Cerebellar cortex (tissue), 1 donor: Measurements from ENCODE around the gene FBLN1.

Experiments
- DNase-seq: peaks from one replicate; pipeline ENCODE4 v3.0.0-alpha.2; 2015; ENCODE audit warnings: low spot score

Gene FBLN1

GRCh38 chr22:45640291-45640940 lies 137.7 kb downstream of the FBLN1 start:
- no peak for DNase-seq

DNA sequence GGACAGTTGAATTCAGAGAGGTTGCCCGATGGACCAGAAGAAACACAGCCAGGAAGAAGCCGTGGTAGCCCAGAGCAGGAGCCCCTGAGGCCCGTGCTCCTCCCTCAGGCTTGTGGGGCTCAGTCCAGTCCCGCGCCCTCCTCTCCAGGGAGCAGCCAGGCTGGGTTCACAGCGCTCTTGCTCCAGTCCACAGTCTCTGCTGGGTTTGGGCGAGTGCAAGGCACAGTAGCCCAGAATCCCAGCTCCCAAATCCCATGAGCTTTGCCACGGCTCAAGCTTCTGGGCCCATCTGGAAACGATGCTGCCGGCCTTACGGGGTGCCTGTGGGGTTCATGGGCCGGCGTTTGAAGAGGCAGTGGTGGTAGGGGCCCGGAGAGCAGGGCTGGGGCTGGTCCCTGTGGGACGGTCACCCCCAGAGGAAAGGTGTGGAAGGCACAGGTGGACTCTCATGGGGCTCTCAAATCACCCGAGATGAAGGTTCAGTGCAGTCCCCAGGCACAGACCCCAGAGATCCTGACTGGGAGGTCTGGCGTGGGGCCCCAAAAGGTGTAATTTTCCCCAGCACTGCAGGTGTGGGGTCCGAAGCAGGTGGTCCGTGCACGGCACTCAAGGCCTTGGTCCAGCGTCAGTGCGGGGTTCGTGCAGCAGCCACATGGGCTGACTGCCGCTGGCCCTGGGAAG lies 138.4 kb downstream of the FBLN1 start:
- no peak for DNase-seq

DNA sequence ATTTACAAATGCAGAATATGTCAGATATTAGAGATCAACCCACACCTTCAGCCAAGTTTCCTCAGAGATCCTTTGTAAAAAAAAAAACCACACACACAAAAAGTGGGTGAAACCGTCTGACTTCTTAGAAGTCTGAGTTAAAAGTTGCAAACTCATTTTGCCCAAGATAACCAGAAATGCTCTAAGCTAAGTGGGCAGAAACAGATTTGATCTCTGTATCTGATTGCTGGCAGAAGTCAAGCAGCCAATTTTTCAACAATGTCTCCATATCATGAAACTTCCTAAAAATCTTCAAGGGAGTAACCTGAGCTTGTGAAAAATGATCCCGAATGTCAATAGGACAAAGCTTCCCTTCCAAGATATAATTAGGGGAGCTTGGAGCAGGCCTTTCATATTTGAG lies 140.3 kb downstream of the FBLN1 start:
- DNase-seq, result no peak

DNA sequence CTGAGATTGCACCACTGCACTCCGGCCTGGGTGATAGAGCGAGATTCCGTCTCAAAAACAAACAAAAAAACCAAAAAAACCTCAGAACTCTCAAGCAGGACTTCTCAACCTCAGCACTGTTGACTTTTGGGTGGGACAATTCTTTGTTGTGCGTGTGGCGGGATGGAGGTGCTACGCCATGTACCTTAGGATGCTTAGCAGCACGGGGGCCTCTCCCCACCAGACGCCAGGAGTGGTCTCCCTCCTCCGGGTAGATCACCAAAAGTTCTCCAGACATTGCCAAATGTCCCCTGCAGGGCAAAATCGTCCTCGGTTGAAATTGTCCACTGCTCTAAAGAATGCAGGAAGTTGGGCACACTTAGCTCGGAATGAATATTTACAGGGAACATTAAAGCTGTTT lies 142.0 kb downstream of the FBLN1 start:
- DNase-seq, result no peak

DNA sequence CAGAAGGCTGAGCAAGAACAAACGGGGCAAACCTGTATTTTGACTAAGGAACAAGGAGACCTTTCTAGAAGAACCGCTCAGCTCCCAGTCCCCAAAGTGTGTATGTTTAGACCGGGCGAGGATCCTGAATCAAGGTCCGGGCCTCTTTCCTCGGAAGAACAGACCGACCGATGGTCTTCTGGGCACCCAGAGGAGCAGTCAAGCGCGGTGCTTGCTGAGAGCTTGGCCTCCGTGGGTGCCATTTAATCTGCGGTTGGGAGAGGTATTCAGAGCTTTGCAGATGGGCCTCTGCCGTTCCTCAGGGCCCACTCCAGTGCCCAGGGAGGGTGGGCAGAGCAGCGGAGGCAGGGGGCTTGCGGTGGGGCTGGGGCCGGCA lies 142.5 kb downstream of the FBLN1 start:
- DNase-seq, result no peak

DNA sequence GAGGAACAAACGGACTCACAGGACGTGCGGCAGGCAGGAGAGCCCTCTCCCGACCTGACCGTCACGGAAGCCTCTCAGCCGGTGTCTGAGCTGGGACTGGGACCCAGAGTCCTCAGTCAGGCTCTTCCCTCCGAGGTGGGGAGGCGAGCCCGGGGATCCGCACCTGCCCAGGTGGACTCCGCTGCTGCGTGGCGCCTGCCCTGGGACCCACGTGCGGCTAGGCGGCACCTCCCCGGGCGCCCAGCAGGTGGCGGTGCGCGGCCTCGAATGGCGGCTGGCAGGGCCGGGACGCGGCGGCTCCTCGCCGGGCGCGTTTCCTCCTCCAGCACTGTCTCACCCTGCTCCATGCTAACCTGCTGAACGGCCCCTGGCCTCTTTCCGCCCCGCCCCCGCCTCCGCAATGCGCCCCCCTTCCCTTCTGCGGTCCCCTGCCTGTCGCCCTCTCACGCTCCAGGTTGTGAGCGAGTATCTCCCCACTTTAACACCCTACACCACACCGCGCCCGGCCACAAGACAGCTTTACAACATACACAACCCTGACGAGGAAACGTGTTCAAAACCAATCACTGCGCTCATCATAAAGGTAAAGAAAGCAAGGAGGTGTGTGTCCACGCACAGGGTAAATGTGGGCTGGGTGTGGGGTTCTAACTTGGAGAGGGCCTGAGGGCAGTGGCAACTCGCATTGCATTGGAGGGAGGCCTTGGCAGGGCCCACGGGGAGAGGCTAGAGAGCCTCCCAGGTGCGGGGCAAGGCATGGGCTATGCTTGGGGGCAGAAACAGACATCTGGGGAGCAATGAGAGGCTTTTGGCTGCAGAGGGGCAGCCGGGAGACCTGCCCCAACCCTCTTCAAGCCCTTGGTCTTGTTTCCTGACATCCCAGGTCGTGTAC lies 143.1 kb downstream of the FBLN1 start:
- DNase-seq, result peak; percentile 31

- DNase-seq, result no peak
These were observed 145.0 kb downstream of the FBLN1 start for GRCh38 chr22:45647532-45648225.

- DNase-seq, result no peak
These were observed 145.8 kb downstream of the FBLN1 start for GRCh38 chr22:45648301-45649117.

DNA sequence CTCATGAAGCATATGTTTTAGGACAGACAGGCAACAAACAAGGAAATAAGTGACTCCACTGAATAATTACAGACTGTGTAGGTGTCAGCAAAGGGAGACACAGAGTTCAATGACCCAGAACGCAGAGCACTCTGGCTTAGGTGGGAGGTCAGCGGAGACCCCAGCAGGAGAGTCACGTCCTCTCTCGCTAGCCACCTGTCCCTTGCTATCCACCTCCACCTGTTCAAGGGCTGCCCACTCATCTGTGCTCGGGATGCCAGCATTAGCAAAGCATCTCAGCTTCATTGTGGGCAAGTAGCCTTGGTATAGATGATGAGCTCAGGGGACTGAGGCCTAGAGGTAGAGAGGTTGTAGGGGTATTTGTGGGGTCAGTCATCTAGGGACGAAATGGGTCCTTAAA lies 147.1 kb downstream of the FBLN1 start:
- no peak for DNase-seq

GRCh38 chr22:45650721-45651120 lies 148.0 kb downstream of the FBLN1 start:
- DNase-seq, result no peak
